Measurements from ENCODE around the gene SMIM44. TPM values are rescaled to one million over a fixed set of nuclear protein-coding genes. Genes with fewer than 3 reads are reported as not detected.

Gene SMIM44
- total RNA-seq, 1 donor, result not detected

- no peak overlapping the region for H3K4me3 ChIP-seq (ENCODE audit: low read depth, low read length)
- no peak for DNase-seq (ENCODE audit: low read depth)
- TF ChIP-seq, protein P1, sequence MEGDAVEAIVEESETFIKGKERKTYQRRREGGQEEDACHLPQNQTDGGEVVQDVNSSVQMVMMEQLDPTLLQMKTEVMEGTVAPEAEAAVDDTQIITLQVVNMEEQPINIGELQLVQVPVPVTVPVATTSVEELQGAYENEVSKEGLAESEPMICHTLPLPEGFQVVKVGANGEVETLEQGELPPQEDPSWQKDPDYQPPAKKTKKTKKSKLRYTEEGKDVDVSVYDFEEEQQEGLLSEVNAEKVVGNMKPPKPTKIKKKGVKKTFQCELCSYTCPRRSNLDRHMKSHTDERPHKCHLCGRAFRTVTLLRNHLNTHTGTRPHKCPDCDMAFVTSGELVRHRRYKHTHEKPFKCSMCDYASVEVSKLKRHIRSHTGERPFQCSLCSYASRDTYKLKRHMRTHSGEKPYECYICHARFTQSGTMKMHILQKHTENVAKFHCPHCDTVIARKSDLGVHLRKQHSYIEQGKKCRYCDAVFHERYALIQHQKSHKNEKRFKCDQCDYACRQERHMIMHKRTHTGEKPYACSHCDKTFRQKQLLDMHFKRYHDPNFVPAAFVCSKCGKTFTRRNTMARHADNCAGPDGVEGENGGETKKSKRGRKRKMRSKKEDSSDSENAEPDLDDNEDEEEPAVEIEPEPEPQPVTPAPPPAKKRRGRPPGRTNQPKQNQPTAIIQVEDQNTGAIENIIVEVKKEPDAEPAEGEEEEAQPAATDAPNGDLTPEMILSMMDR (IDR thresholded peaks at IDR 0.05; ENCODE audit: insufficient read depth, low read depth, low read length), result no peak
Measured at GRCh38 chr19:3492919-3493318, 9.7 kb upstream of the SMIM44 start.

- no peak for DNase-seq (ENCODE audit: low read depth)
- TF ChIP-seq, protein P1 (IDR thresholded peaks at IDR 0.05; ENCODE audit: insufficient read depth, low read depth, low read length), result no peak
- H3K4me3 ChIP-seq (ENCODE audit: low read depth, low read length), result no peak overlapping the region
Measured at GRCh38 chr19:3492131-3492839, 9.0 kb upstream of the SMIM44 start.

- no peak overlapping the region for H3K4me3 ChIP-seq (ENCODE audit: low read depth, low read length)
- TF ChIP-seq, protein P1 (IDR thresholded peaks at IDR 0.05; ENCODE audit: insufficient read depth, low read depth, low read length), result no peak
- no peak for DNase-seq (ENCODE audit: low read depth)
Measured at GRCh38 chr19:3491396-3492119, 8.3 kb upstream of the SMIM44 start.

- TF ChIP-seq, protein P1 (IDR thresholded peaks at IDR 0.05; ENCODE audit: insufficient read depth, low read depth, low read length), result no peak
- no peak overlapping the region for H3K4me3 ChIP-seq (ENCODE audit: low read depth, low read length)
- DNase-seq (ENCODE audit: low read depth), result no peak
Measured at GRCh38 chr19:3482507-3483225, 575 bp downstream of the SMIM44 start.

DNA sequence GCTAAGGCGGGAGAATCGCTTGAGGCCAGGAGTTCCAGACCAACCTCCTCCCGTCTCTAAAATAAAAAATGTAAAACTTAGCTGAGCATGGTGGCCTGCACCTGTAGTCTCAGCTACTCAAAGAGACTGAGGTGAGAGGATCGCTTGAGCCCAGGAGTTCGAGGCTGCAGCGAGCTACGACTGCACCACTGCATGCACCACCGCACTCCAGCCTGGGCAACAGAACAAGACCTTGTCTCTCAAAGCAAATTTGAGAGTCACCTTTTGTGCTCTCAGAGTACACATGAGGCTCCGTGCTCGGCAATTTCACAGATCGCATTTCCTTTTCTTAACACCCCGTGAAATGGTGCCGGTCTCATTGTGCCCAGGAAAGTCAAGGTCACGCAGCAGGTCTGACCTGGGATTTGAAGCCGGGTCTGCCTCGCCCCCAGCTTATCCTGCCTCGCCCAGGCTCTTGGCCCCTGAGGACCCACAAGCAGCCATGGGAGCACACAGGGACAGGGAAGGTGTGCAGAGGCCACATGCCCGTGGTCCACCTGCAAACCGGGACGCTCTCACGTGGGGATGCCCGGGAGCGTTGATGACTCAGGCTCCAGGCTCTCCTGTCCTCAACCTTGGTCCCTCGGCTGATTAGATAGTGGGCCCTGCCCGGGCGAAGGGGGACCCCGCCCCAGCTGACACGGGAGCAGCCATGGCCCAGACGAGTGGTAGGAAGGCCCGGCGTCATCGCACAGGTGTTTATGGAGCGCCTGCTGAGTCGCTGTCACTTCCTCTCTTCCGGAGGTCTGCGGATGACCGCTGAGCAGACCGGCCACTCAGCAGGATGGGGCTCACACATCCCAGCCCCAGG is 1.8 kb downstream of the SMIM44 start:
- TF ChIP-seq, protein P1 (IDR thresholded peaks at IDR 0.05; ENCODE audit: insufficient read depth, low read depth, low read length), result no peak
- DNase-seq (ENCODE audit: low read depth), result no peak
- H3K4me3 ChIP-seq (ENCODE audit: low read depth, low read length), result no peak overlapping the region

GRCh38 chr19:3480383-3481091 is 2.7 kb downstream of the SMIM44 start, which contains the start of gene SMIM24:
Gene SMIM24, minus strand, starts transcription at chr19:3480525. Its CDS starts 62 bp downstream, at chr19:3480463.
- no peak for DNase-seq (ENCODE audit: low read depth)
- TF ChIP-seq, protein P1 (IDR thresholded peaks at IDR 0.05; ENCODE audit: insufficient read depth, low read depth, low read length), result no peak
- no peak within 1 kb of the TSS for H3K4me3 ChIP-seq (ENCODE audit: low read depth, low read length)
